Activated CD8-positive, alpha-beta memory T cell treated with anti-CD3 and anti-CD28 coated beads, Interleukin-2, amount 50 U/mL, for 1 hour (primary cell): ENCODE measurements around the gene KCNA10.
A peak's percentile ranks its signal among the peaks of the same experiment; 100 is the strongest.

Source experiments
- DNase-seq: peaks from one replicate; pipeline ENCODE4 v3.0.0-alpha.2; 2020; ENCODE audit errors: extremely low read depth

KCNA10 gene

DNA sequence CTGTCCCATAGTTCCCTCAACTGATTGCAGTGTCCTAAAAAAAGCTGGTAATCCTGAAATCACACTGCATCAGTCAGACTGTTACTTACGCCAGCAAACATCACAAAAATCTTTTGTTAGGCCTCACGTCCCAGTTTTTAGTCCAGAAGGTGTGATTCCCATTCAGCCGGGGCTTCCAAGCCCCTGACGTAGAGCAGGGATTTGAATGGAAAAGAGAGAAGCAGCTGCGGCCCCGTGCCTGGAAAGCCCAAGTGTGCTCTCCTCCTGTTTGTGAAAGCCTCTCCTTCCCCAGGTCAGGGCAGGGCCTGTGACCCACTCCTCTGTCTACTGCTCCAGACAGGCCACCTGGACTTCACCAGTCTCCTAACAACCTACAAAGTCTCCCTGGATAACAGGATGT, 20.7 kb downstream of the KCNA10 start:
- DNase-seq: no peak

- DNase-seq: peak; percentile 31
Measured at GRCh38 chr1:110495926-110496600, 22.9 kb downstream of the KCNA10 start.

- no peak for DNase-seq
Measured at GRCh38 chr1:110494522-110495406, 24.2 kb downstream of the KCNA10 start.

DNA sequence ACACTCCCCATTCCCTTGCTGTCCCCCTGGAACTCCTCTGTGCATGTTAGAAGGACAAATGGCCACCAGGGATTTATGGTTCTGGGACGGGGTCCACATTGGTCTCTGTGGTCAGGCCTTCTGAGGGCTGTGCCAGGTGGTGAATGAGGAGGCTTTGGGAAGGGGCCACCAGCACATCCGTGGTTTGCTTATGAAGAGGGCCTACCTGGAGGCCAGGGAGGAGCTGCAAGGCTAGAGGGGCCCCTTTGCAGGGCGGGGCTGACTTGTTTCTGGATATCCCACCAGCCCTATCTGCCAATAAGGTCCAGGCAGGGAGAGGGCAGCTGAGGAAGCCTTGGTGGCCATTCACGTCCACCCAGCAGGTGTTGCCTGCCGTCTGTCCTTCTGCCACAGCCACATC, 24.9 kb downstream of the KCNA10 start:
- no peak for DNase-seq

- DNase-seq: no peak
Measured at GRCh38 chr1:110493059-110493699, 25.8 kb downstream of the KCNA10 start.

DNA sequence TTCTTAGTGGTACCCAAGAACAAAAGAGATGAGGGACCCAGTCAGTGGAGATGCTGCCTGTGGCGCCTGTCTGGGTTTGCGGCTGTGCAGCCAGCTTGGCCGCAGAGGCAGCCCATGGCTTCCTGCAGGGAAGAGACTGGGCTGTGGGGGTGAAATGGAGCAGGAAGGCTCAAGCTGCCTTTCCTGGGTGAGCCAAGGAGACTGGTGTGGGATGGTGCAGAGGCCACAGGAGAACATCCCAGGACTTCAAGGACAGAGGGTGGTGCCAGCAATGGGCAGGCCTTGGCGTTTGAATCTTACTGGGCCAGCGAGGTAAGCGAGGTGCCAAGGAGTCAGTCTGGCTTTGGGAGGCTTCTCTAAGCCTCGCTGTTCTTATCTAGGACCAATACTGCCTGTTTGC, 26.4 kb downstream of the KCNA10 start:
- no peak for DNase-seq

GRCh38 chr1:110490791-110491451, 28.1 kb downstream of the KCNA10 start:
- DNase-seq: no peak

DNA sequence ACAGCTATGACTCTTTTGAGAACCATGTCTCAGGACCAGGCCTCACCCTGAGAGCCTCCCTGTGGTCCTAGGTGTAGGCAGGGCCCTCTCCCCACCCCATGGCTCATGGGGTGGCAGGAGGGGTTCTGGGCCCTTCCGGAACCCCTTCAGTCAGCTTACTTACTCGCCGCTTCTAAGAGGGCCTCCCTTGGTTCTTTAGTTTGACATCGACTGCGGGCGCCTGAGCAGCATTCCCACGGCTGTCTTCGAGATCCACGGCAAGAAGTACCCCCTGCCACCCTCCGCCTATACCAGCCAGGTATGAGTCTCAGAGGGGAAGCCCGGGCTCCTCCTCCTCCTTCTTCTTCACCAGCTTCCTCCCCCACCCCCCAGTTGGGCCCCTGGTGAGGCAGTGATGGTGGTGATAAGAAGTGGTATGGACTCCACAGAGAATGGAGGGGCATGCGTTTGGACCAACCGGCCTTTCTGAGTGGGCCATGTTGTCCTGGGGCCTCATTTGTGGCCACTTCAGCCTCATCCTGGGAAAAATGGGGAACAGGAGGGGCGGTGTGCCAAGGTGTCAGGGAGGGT, 28.9 kb downstream of the KCNA10 start:
- DNase-seq: no peak

GRCh38 chr1:110489406-110489805, 29.6 kb downstream of the KCNA10 start:
- DNase-seq: no peak

DNA sequence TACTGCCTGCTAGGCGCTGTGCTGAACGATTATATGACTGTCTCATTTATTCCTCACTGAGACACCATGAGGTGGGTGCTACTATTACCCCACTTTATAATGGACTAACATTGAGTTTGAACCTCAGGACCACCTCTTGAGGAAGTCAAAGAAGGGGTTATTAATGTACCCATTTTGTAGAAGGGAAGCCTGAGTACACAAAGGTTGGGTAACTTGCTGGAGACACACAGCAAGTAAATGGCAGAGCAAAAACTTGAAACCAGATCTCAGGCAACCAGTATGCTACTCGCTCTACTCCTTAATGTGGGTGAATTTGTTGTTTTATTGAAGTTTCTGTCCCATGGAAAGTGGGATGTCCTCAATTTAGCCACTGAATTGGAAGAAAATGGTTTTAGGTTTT, 30.1 kb downstream of the KCNA10 start:
- no peak for DNase-seq

GRCh38 chr1:110488161-110488560, 30.8 kb downstream of the KCNA10 start:
- no peak for DNase-seq

- no peak for DNase-seq
Measured at GRCh38 chr1:110487726-110488125, 31.2 kb downstream of the KCNA10 start.

DNA sequence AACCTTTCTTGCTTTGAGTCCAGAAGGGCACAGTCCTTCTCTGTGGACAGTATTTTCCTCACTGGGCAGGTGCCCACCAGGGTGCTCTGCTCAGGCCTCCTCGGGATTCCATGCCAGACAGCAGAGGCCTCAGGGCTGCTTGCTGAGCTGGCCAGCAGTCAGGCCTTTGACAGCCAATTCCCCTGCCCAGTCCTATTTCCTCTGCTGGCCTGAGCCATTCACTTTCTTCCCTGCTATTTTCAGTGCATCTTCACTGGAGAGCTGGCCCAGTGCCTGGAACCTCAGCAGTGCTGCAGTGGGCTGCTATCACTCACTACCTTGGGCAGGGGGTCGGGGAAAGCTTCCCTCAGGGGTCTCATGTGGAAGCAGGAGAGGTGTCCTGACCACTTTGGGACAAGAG, 33.2 kb downstream of the KCNA10 start:
- no peak for DNase-seq

- no peak for DNase-seq
Measured at GRCh38 chr1:110484801-110485200, 34.2 kb downstream of the KCNA10 start.

- no peak for DNase-seq
Measured at GRCh38 chr1:110483308-110483685, 35.7 kb downstream of the KCNA10 start.

DNA sequence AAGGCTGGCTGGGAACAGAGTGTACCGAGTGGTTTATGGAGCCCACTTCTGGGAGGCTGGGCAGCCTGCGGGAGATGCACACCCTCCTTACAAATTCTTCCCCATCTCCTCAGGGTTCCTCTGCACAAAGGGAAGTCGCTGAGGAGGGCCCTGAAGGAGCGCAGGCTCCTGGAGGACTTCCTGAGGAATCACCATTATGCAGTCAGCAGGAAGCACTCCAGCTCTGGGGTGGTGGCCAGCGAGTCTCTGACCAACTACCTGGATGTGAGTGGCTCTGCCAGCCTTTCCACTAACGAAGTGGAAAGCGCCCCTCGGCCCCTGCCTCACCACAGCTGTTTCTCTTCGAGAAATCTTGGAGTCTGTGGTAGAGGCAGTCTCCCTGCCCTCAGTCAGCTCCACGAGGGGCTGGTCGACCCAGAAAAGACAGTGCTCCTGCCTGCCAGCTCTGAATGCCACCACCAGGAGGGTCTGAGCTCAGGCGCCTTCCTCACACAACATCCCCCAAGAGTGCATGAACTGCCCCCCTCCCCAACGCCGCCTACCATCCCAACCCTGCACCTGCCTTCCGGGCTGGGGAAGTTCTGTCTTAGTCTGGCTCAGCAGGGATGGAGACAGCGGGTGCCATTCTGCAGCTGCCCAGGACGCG, 36.2 kb downstream of the KCNA10 start:
- DNase-seq: no peak

DNA sequence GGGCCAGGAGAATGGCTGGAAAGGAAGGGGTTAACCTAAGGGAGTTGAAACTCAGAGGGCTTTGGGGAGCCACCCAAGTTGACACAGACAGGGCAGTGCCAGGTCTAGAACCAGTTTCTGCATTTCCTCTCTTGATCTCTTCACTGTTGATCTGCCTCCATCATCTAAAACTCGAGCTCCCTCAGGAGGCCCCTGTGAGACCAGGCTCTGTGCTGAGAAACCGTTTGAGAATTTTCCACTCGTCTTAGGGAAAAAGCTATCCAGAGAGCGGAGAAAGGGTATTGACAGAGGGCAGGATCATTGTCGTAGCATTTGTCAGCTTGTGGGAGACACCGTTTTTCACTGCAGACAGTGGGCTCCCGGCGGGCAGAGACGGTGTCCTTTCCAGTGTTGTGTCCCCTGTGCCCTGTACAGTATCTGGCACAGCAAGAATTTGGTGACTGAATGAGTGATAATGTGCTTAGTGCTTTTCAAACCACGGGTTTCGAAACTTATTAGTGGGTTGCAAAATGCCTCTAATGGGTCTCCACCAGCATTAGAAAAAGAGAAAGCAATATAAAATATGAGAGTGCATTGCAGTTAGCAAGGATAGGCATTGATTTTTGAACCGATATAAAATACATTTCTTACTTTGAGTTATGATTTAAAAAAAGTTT, 36.9 kb downstream of the KCNA10 start:
- no peak for DNase-seq

- no peak for DNase-seq
Measured at GRCh38 chr1:110480356-110481096, 38.4 kb downstream of the KCNA10 start.

GRCh38 chr1:110478886-110479285, 40.1 kb downstream of the KCNA10 start:
- no peak for DNase-seq

DNA sequence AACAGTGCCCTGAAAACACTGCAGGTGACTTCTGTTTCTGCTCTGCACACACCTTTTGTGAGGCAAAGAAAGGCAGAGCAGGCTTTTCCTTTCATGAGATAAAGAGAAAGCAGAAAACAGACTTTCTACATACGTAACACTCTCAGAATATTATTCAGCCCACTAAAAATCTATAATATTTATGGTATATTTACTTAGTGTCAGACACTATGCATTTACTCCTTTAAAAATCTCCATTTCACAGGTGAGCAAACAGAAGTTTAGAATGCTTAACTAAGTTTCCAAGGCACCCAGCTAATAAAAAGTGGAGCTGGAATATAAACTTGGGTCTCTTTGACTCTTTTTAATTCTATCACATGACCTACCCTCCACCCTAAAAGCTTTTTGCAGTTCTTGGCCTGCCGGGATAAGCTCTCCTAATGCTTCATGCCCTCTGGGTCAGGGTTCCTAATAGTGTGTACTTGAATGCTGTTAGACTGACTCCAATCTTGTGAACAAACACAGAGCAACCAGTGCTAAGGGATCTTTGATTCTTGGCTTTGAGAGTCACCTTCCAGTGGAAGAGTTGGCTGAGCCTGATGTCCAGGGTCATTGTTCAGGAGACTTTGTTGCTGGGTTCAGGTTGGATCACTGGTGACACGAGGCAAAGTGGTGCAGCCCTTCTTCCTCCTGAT, 40.9 kb downstream of the KCNA10 start:
- DNase-seq: no peak
